WTC11 (cell line): Measurements from ENCODE around the gene PRDM12.

Experiments
- EMX1 ChIP-seq: fragments of 250-450 bp; sonication (Bioruptor Pico); IDR thresholded peaks from 2 replicates; pipeline ENCODE4 v1.8.0; 2021; ENCODE audit warnings: mild to moderate bottlenecking
- IRF2 ChIP-seq: sonication (generic); formaldehyde crosslinking; IDR thresholded peaks from 2 replicates; pipeline ENCODE4 v1.8.0; 2022; ENCODE audit warnings: low read depth, missing genetic modification reagents, borderline replicate concordance
- JUN ChIP-seq: sonication (generic); formaldehyde crosslinking; IDR thresholded peaks from 2 replicates; pipeline ENCODE4 v1.8.0; 2023; ENCODE audit warnings: mild to moderate bottlenecking, missing genetic modification reagents
- NR2C2 ChIP-seq: sonication (generic); formaldehyde crosslinking; IDR thresholded peaks from 2 replicates; pipeline ENCODE4 v1.8.0; 2022; ENCODE audit warnings: mild to moderate bottlenecking, missing genetic modification reagents
- RELA ChIP-seq: sonication (generic); formaldehyde crosslinking; IDR thresholded peaks from 2 replicates; pipeline ENCODE4 v1.8.1; 2022; ENCODE audit warnings: missing genetic modification reagents, mild to moderate bottlenecking, borderline replicate concordance
- SMAD3 ChIP-seq: sonication (generic); formaldehyde crosslinking; IDR thresholded peaks from 2 replicates; pipeline ENCODE4 v1.8.0; 2022; ENCODE audit warnings: missing genetic modification reagents, mild to moderate bottlenecking, borderline replicate concordance
- ZMAT4 ChIP-seq: fragments of 250-450 bp; sonication (Bioruptor Pico); IDR thresholded peaks from 2 replicates; pipeline ENCODE4 v1.9.0; 2021; ENCODE audit warnings: mild to moderate bottlenecking
- ZNF121 ChIP-seq: sonication (generic); formaldehyde crosslinking; IDR thresholded peaks from 2 replicates; pipeline ENCODE4 v1.8.0; 2023; ENCODE audit warnings: missing genetic modification reagents
- ZNF219 ChIP-seq: sonication (generic); formaldehyde crosslinking; IDR thresholded peaks from 2 replicates; pipeline ENCODE4 v1.8.0; 2023; ENCODE audit warnings: missing genetic modification reagents, mild to moderate bottlenecking, borderline replicate concordance
- TF ChIP-seq, protein P1 (sequence below): fragments of 200-600 bp; IDR thresholded peaks from 2 replicates; pipeline ENCODE4 v1.8.0; 2022; ENCODE audit warnings: antibody characterized with exemption
- TF ChIP-seq, protein P2 (sequence below): sonication (generic); formaldehyde crosslinking; IDR thresholded peaks from 2 replicates; pipeline ENCODE4 v1.8.0; 2023; ENCODE audit warnings: missing genetic modification reagents
- TF ChIP-seq, protein P3 (sequence below): sonication (generic); formaldehyde crosslinking; IDR thresholded peaks from 2 replicates; pipeline ENCODE4 v1.8.0; 2022; ENCODE audit warnings: missing genetic modification reagents

- TF ChIP-seq SMAD3 (no peak), IRF2 (CRISPR knock-in tag) (no peak), ZMAT4 (CRISPR knock-in tag) (no peak), RELA (no peak), ZNF219 (CRISPR knock-in tag) (no peak), EMX1 (CRISPR knock-in tag) (no peak), JUN (CRISPR knock-in tag) (no peak), NR2C2 (CRISPR knock-in tag) (no peak), ZNF121 (CRISPR knock-in tag) (no peak)
- TF ChIP-seq, protein P1, sequence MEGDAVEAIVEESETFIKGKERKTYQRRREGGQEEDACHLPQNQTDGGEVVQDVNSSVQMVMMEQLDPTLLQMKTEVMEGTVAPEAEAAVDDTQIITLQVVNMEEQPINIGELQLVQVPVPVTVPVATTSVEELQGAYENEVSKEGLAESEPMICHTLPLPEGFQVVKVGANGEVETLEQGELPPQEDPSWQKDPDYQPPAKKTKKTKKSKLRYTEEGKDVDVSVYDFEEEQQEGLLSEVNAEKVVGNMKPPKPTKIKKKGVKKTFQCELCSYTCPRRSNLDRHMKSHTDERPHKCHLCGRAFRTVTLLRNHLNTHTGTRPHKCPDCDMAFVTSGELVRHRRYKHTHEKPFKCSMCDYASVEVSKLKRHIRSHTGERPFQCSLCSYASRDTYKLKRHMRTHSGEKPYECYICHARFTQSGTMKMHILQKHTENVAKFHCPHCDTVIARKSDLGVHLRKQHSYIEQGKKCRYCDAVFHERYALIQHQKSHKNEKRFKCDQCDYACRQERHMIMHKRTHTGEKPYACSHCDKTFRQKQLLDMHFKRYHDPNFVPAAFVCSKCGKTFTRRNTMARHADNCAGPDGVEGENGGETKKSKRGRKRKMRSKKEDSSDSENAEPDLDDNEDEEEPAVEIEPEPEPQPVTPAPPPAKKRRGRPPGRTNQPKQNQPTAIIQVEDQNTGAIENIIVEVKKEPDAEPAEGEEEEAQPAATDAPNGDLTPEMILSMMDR, result no peak
- TF ChIP-seq, protein P2, sequence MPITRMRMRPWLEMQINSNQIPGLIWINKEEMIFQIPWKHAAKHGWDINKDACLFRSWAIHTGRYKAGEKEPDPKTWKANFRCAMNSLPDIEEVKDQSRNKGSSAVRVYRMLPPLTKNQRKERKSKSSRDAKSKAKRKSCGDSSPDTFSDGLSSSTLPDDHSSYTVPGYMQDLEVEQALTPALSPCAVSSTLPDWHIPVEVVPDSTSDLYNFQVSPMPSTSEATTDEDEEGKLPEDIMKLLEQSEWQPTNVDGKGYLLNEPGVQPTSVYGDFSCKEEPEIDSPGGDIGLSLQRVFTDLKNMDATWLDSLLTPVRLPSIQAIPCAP (CRISPR knock-in tag), result no peak
- TF ChIP-seq, protein P3, sequence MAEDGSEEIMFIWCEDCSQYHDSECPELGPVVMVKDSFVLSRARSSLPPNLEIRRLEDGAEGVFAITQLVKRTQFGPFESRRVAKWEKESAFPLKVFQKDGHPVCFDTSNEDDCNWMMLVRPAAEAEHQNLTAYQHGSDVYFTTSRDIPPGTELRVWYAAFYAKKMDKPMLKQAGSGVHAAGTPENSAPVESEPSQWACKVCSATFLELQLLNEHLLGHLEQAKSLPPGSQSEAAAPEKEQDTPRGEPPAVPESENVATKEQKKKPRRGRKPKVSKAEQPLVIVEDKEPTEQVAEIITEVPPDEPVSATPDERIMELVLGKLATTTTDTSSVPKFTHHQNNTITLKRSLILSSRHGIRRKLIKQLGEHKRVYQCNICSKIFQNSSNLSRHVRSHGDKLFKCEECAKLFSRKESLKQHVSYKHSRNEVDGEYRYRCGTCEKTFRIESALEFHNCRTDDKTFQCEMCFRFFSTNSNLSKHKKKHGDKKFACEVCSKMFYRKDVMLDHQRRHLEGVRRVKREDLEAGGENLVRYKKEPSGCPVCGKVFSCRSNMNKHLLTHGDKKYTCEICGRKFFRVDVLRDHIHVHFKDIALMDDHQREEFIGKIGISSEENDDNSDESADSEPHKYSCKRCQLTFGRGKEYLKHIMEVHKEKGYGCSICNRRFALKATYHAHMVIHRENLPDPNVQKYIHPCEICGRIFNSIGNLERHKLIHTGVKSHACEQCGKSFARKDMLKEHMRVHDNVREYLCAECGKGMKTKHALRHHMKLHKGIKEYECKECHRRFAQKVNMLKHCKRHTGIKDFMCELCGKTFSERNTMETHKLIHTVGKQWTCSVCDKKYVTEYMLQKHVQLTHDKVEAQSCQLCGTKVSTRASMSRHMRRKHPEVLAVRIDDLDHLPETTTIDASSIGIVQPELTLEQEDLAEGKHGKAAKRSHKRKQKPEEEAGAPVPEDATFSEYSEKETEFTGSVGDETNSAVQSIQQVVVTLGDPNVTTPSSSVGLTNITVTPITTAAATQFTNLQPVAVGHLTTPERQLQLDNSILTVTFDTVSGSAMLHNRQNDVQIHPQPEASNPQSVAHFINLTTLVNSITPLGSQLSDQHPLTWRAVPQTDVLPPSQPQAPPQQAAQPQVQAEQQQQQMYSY (CRISPR knock-in tag), result no peak
These were observed at the start of gene PRDM12 for GRCh38 chr9:130664251-130665028.
